Astrocyte of the cerebellum (primary cell): ENCODE results near the gene WBP1.
A peak's percentile ranks its signal among the peaks of the same experiment; 100 is the strongest.

Source experiments
- DNase-seq: peaks from one replicate; pipeline ENCODE4 v3.0.0-alpha.2; 2011; ENCODE audit warnings: low read depth
- H3K4me3 ChIP-seq: 2 replicates; pipeline ENCODE4 v1.5.1; 2011; ENCODE audit warnings: mild to moderate bottlenecking, low read depth, low read length, moderate library complexity
- CTCF ChIP-seq: IDR thresholded peaks from 2 replicates; pipeline ENCODE4 v1.5.1; 2012; ENCODE audit warnings: low read length, low read depth, moderate library complexity, mild to moderate bottlenecking; ENCODE audit errors: missing control alignments
- in situ Hi-C: cut with HindIII; loops from 2 replicates; pipeline ENCODE4 v1.10.0; 2017; ENCODE audit warnings: low sequenced_read_pairs

The WBP1 gene

GRCh38 chr2:74501335-74502071 is 43.3 kb downstream of the WBP1 start:
- TF ChIP-seq CTCF = no peak
- DNase-seq = no peak
- in situ Hi-C loops = no loop called here

GRCh38 chr2:74502147-74502719 is 44.0 kb downstream of the WBP1 start:
- no peak for TF ChIP-seq CTCF
- in situ Hi-C loops = no loop called here
- H3K4me3 ChIP-seq = peak overlapping the region; percentile 36
- DNase-seq = no peak

More at GRCh38 chr2:74501335-74502071, 43.3 kb downstream of the WBP1 start:
- H3K4me3 ChIP-seq = no peak overlapping the region

GRCh38 chr2:74502720-74503505 is 44.7 kb downstream of the WBP1 start:
- in situ Hi-C loops = no loop called here

GRCh38 chr2:74503506-74504475 is 45.6 kb downstream of the WBP1 start:
- no peak for TF ChIP-seq CTCF
- DNase-seq = no peak
- H3K4me3 ChIP-seq = peak overlapping the region; percentile 36
- in situ Hi-C loops = no loop called here

More at GRCh38 chr2:74502720-74503505, 44.7 kb downstream of the WBP1 start:
- peak; percentile 34 for DNase-seq
- TF ChIP-seq CTCF = peak; percentile 28
- H3K4me3 ChIP-seq = peak overlapping the region; percentile 36

GRCh38 chr2:74504591-74504990 is 46.4 kb downstream of the WBP1 start:
- TF ChIP-seq CTCF = no peak
- in situ Hi-C loops = no loop called here
- no peak overlapping the region for H3K4me3 ChIP-seq
- no peak for DNase-seq
